Inferior parietal cortex (tissue), 1 donor: ENCODE measurements around the gene PRKAR1B.

Experiments
- DNase-seq: peaks from one replicate; pipeline ENCODE4 v3.0.0-alpha.2; 2016; ENCODE audit errors: extremely low spot score

Gene PRKAR1B

GRCh38 chr7:572416-573268 lies 154.4 kb downstream of the PRKAR1B start:
- DNase-seq: no peak

- DNase-seq: no peak
Observed at GRCh38 chr7:571718-572415, 155.2 kb downstream of the PRKAR1B start.

GRCh38 chr7:571096-571717 lies 155.9 kb downstream of the PRKAR1B start:
- DNase-seq: no peak

GRCh38 chr7:570801-571070 lies 156.3 kb downstream of the PRKAR1B start:
- no peak for DNase-seq

- DNase-seq: no peak
Observed at GRCh38 chr7:569996-570800, 156.9 kb downstream of the PRKAR1B start.

GRCh38 chr7:569071-569855 lies 157.8 kb downstream of the PRKAR1B start:
- no peak for DNase-seq

GRCh38 chr7:568031-568951 lies 158.8 kb downstream of the PRKAR1B start:
- DNase-seq: no peak

- DNase-seq: no peak
Observed at GRCh38 chr7:567305-567883, 159.7 kb downstream of the PRKAR1B start.

- no peak for DNase-seq
Observed at GRCh38 chr7:566100-566499, 161.0 kb downstream of the PRKAR1B start.

- DNase-seq: no peak
Observed at GRCh38 chr7:564176-564865, 162.8 kb downstream of the PRKAR1B start.

GRCh38 chr7:563629-564170 lies 163.4 kb downstream of the PRKAR1B start:
- DNase-seq: no peak

GRCh38 chr7:562789-563628 lies 164.1 kb downstream of the PRKAR1B start:
- no peak for DNase-seq

GRCh38 chr7:562374-562675 lies 164.8 kb downstream of the PRKAR1B start:
- DNase-seq: no peak

GRCh38 chr7:561631-562373 lies 165.3 kb downstream of the PRKAR1B start:
- no peak for DNase-seq

- no peak for DNase-seq
Observed at GRCh38 chr7:560966-561630, 166.0 kb downstream of the PRKAR1B start.

- no peak for DNase-seq
Observed at GRCh38 chr7:559396-559705, 167.7 kb downstream of the PRKAR1B start.

- DNase-seq: no peak
Observed at GRCh38 chr7:557558-557881, 169.6 kb downstream of the PRKAR1B start.
